HepG2 (cell line): ENCODE data around the gene CRKL. TPM values are rescaled to one million over a fixed set of nuclear protein-coding genes. Genes with fewer than 3 reads are reported as not detected.

ENCODE experiments used
- ARID4A ChIP-seq: sonication (generic); formaldehyde crosslinking; IDR thresholded peaks from 2 replicates; pipeline ENCODE4 v1.5.0; 2020; ENCODE audit warnings: mild to moderate bottlenecking, missing genetic modification reagents, borderline replicate concordance
- ATF1 ChIP-seq: IDR thresholded peaks from 2 replicates; pipeline ENCODE4 v1.6.1; 2016; ENCODE audit warnings: mild to moderate bottlenecking, control low read depth
- ESRRA ChIP-seq: sonication (generic); formaldehyde crosslinking; IDR thresholded peaks from 2 replicates; pipeline ENCODE4 v1.5.1; 2020; ENCODE audit warnings: mild to moderate bottlenecking, low read depth, missing genetic modification reagents
- HHEX ChIP-seq: IDR thresholded peaks from 2 replicates; pipeline ENCODE4 v1.6.1; 2016; ENCODE audit warnings: control low read depth
- HNRNPL ChIP-seq: fragments of 200-400 bp; formaldehyde crosslinking; IDR thresholded peaks from 2 replicates; pipeline ENCODE4 v1.6.1; 2017; ENCODE audit warnings: mild to moderate bottlenecking, low read depth, low read length
- ISL2 ChIP-seq: sonication (generic); formaldehyde crosslinking; IDR thresholded peaks from 2 replicates; pipeline ENCODE4 v1.5.0; 2020; ENCODE audit warnings: missing genetic modification reagents
- MEIS2 ChIP-seq: sonication (generic); formaldehyde crosslinking; IDR thresholded peaks from 2 replicates; pipeline ENCODE4 v1.9.0; 2021; ENCODE audit warnings: mild to moderate bottlenecking, missing genetic modification reagents
- MIER3 ChIP-seq: IDR thresholded peaks from 2 replicates; pipeline ENCODE4 v1.6.1; 2016; ENCODE audit warnings: missing compliant biosample characterization, borderline replicate concordance
- PHF8 ChIP-seq: sonication (generic); formaldehyde crosslinking; IDR thresholded peaks from 2 replicates; pipeline ENCODE4 v1.5.0; 2020; ENCODE audit warnings: missing genetic modification reagents
- SALL1 ChIP-seq: sonication (generic); formaldehyde crosslinking; IDR thresholded peaks from 2 replicates; pipeline ENCODE4 v1.8.0; 2022; ENCODE audit warnings: mild to moderate bottlenecking, missing genetic modification reagents
- ZBTB21 ChIP-seq: sonication (generic); formaldehyde crosslinking; IDR thresholded peaks from 2 replicates; pipeline ENCODE4 v1.4.0; 2020; ENCODE audit warnings: missing genetic modification reagents
- ZBTB26 ChIP-seq: IDR thresholded peaks from 2 replicates; pipeline ENCODE4 v1.6.1; 2016; ENCODE audit warnings: missing compliant biosample characterization, missing genetic modification reagents, borderline replicate concordance
- ZEB1 ChIP-seq: IDR thresholded peaks from 2 replicates; pipeline ENCODE4 v1.6.1; 2012; ENCODE audit warnings: mild to moderate bottlenecking, low read depth, inconsistent platforms; ENCODE audit not compliant: insufficient replicate concordance
- ZKSCAN1 ChIP-seq: fragments of 150-350 bp; IDR thresholded peaks from 2 replicates; pipeline ENCODE4 v1.6.1; 2014; ENCODE audit warnings: low read length
- ZNF280D ChIP-seq: sonication (generic); formaldehyde crosslinking; IDR thresholded peaks from 2 replicates; pipeline ENCODE4 v1.5.1; 2020; ENCODE audit warnings: mild to moderate bottlenecking, missing genetic modification reagents
- ZNF329 ChIP-seq: sonication (generic); formaldehyde crosslinking; IDR thresholded peaks from 2 replicates; pipeline ENCODE4 v1.9.0; 2021; ENCODE audit warnings: low read depth, mild to moderate bottlenecking, missing genetic modification reagents
- ZNF768 ChIP-seq: sonication (generic); formaldehyde crosslinking; IDR thresholded peaks from 2 replicates; pipeline ENCODE4 v1.4.0; 2020; ENCODE audit warnings: missing genetic modification reagents
- ZSCAN20 ChIP-seq: sonication (generic); formaldehyde crosslinking; IDR thresholded peaks from 2 replicates; pipeline ENCODE4 v1.4.0; 2020; ENCODE audit warnings: missing genetic modification reagents, mild to moderate bottlenecking, borderline replicate concordance
- polyA plus RNA-seq, 8 experiments: library from polyadenylated mRNA; depleted of rRNA in 3 of 8; stranded (reverse) in 7 of 8; unstranded in 1 of 8; fragments of >200 nt; fragmentation: Illumina TruSeq in 4 of 8; extraction: Trizol in 4 of 8; gene quantifications; 2 replicates each; pipeline versions ENCODE4 v1.2.1 to v1.2.3, GENCODE V29; 2011 to 2016; ENCODE audit warnings: low read depth in 4 of 8, missing spikeins in 1 of 8, mixed read lengths in 1 of 8; ENCODE audit not compliant: insufficient read depth in 1 of 8
- total RNA-seq, 5 experiments: library from RNA; depleted of rRNA; stranded (reverse); fragments of >200 nt; fragmentation: Illumina TruSeq; extraction: Trizol; gene quantifications; 2 replicates each; pipeline ENCODE4 v1.2.3, GENCODE V29; 2016; ENCODE audit warnings: low read depth in 1 of 5
- TF ChIP-seq, protein P1 (sequence below): sonication (generic); formaldehyde crosslinking; IDR thresholded peaks from 2 replicates; pipeline ENCODE4 v1.4.0; 2020; ENCODE audit warnings: missing genetic modification reagents

The CRKL gene
- total and polyA plus RNA-seq, 2 of the 13 experiments (the other 11 are each of a cell fraction or from before 2014, with no cell fraction given): 37.4 to 60.6 TPM

DNA sequence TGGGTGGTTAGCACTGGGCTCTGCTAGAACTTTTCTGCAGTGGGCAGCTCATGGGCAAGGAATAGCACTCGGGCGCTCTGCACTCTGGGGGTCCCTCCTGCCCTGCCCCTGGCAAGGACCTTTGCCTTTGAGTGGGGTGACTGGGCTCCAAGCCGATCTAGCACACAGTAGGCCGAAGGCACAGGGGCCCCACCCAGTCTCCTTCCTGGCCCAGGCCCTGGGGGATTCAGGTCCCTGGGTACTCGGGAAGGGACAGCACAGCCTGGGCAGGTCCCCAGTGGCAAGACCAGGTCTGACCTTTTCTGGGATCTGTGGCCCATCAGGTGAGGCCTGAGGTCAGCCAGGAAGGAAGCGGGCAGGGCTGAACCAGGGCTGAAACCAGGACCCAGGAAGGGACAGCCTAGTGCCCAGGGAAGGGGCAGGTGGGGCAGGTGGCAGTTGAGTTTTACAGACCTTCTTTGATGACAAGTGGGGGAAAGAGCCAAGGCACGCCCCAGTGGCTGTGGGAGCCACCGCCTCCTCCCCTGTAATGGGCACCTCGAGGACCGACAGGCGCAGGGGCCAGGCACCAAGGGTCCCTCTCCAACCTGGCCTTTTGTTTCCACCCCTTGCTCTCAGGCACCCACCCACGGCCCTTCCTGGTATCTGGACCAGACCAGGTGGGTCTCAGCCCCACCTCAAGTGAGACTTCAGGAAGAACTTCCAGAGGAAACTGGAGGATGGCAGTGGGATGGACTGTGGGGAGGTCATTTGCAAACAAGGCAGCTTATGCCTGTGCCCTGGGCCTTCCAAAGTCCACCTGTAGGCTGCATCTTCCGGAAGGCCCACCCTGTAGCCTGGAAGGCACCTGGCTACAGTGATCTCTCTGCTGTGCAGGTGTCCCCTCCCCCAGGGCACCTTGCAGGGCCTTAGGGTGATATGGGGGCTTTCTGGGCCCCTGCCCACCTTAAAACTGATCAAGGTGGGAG, 49.0 kb downstream of the CRKL start (continued):
- peak; percentile 44; the same call in 1 of the 2 replicates for TF ChIP-seq ZKSCAN1
- TF ChIP-seq ZBTB26 (CRISPR knock-in tag): no peak
- no peak for TF ChIP-seq ATF1 (CRISPR knock-in tag)
- TF ChIP-seq MEIS2 (CRISPR knock-in tag): 0 out of 2 replicates have a peak, but pooled peaks have one; percentile 6
- TF ChIP-seq ISL2 (CRISPR knock-in tag): no peak
- TF ChIP-seq, protein P1, sequence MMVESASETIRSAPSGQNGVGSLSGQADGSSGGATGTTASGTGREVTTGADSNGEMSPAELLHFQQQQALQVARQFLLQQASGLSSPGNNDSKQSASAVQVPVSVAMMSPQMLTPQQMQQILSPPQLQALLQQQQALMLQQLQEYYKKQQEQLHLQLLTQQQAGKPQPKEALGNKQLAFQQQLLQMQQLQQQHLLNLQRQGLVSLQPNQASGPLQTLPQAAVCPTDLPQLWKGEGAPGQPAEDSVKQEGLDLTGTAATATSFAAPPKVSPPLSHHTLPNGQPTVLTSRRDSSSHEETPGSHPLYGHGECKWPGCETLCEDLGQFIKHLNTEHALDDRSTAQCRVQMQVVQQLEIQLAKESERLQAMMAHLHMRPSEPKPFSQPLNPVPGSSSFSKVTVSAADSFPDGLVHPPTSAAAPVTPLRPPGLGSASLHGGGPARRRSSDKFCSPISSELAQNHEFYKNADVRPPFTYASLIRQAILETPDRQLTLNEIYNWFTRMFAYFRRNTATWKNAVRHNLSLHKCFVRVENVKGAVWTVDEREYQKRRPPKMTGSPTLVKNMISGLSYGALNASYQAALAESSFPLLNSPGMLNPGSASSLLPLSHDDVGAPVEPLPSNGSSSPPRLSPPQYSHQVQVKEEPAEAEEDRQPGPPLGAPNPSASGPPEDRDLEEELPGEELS: peak; percentile 9; the same call in 1 of the 2 replicates
- no peak for TF ChIP-seq ZNF768 (CRISPR knock-in tag)
- TF ChIP-seq ZSCAN20 (CRISPR knock-in tag): no peak
- TF ChIP-seq MIER3: no peak
- TF ChIP-seq ARID4A (CRISPR knock-in tag): no peak; the same call in 1 of the 2 replicates
- peak; percentile 71 for TF ChIP-seq ZEB1
- no peak for TF ChIP-seq HHEX
- no peak for TF ChIP-seq PHF8
- TF ChIP-seq ESRRA (CRISPR knock-in tag): peak; percentile 60; the same call in 1 of the 2 replicates
- TF ChIP-seq ZNF329: no peak
- TF ChIP-seq HNRNPL: peak; percentile 72
- TF ChIP-seq SALL1 (CRISPR knock-in tag): peak; percentile 46; the same call in 1 of the 2 replicates
- no peak for TF ChIP-seq ZBTB21
- TF ChIP-seq ZNF280D (CRISPR knock-in tag): no peak
